WERI-Rb-1 (cell line): ENCODE measurements around the gene RERE.

Experiments
- DNase-seq: peaks from one replicate; pipeline ENCODE4 v3.0.0-alpha.2; 2020
- H3K27ac ChIP-seq: fragments of 250-450 bp; sonication (Bioruptor Pico); 2 replicates; pipeline ENCODE4 v1.5.1; 2020; ENCODE audit warnings: mild to moderate bottlenecking, moderate library complexity
- H3K27me3 ChIP-seq: fragments of 250-450 bp; sonication (Bioruptor Pico); 2 replicates; pipeline ENCODE4 v1.5.1; 2021; ENCODE audit warnings: mild to moderate bottlenecking, low read depth, moderate library complexity; ENCODE audit not compliant: insufficient read depth, severe bottlenecking
- H3K36me3 ChIP-seq: fragments of 250-450 bp; sonication (Bioruptor Pico); 2 replicates; pipeline ENCODE4 v1.5.1; 2020; ENCODE audit warnings: mild to moderate bottlenecking, moderate library complexity
- H3K4me3 ChIP-seq: 2 replicates; pipeline ENCODE4 v1.5.1; 2011; ENCODE audit warnings: low read depth, mild to moderate bottlenecking, control low read depth, low read length
- H3K9me3 ChIP-seq: fragments of 250-450 bp; sonication (Bioruptor Pico); 2 replicates; pipeline ENCODE4 v1.5.1; 2021; ENCODE audit warnings: mild to moderate bottlenecking, moderate library complexity; ENCODE audit not compliant: severe bottlenecking
- CTCF ChIP-seq: IDR thresholded peaks from 2 replicates; pipeline ENCODE4 v1.5.1; 2011; ENCODE audit warnings: low read depth, mild to moderate bottlenecking, control low read depth, inconsistent platforms, low read length

Gene RERE

GRCh38 chr1:8512504-8512903 is 304.9 kb downstream of the RERE start:
- Histone ChIP-seq H3K4me3 (no peak overlapping the region), H3K27ac (no peak overlapping the region), H3K9me3 (no peaks in the 10 kb centered on the region), H3K27me3 (no peaks in the 10 kb centered on the region), H3K36me3 (peaks cover 51% of the 10 kb centered on the region)
- DNase-seq, result no peak
- no peak for TF ChIP-seq CTCF

- TF ChIP-seq CTCF, result no peak
- no peak for DNase-seq
- H3K9me3 ChIP-seq, result no peaks in the 10 kb centered on the region
- H3K27ac ChIP-seq, result no peak overlapping the region
- peaks cover 72% of the 10 kb centered on the region for H3K36me3 ChIP-seq
- no peak overlapping the region for H3K4me3 ChIP-seq
- no peaks in the 10 kb centered on the region for H3K27me3 ChIP-seq
These were observed 307.2 kb downstream of the RERE start for GRCh38 chr1:8510041-8510823.

- Histone ChIP-seq H3K27ac (no peak overlapping the region), H3K27me3 (no peaks in the 10 kb centered on the region), H3K4me3 (no peak overlapping the region), H3K36me3 (peaks cover 78% of the 10 kb centered on the region), H3K9me3 (no peaks in the 10 kb centered on the region)
- no peak for TF ChIP-seq CTCF
- DNase-seq, result no peak
These were observed 307.9 kb downstream of the RERE start for GRCh38 chr1:8509579-8509978.

- DNase-seq, result no peak
- H3K27me3 ChIP-seq, result no peaks in the 10 kb centered on the region
- H3K36me3 ChIP-seq, result peaks cover 60% of the 10 kb centered on the region
These were observed 310.3 kb downstream of the RERE start for GRCh38 chr1:8506995-8507615.

GRCh38 chr1:8506456-8506855 is 311.0 kb downstream of the RERE start:
- no peaks in the 10 kb centered on the region for H3K27me3 ChIP-seq
- no peak for TF ChIP-seq CTCF
- H3K4me3 ChIP-seq, result no peak overlapping the region
- no peak overlapping the region for H3K27ac ChIP-seq
- DNase-seq, result no peak
- no peaks in the 10 kb centered on the region for H3K9me3 ChIP-seq
- peaks cover 59% of the 10 kb centered on the region for H3K36me3 ChIP-seq

More at GRCh38 chr1:8506995-8507615, 310.3 kb downstream of the RERE start:
- TF ChIP-seq CTCF, result no peak
- H3K27ac ChIP-seq, result no peak overlapping the region
- H3K9me3 ChIP-seq, result no peaks in the 10 kb centered on the region
- no peak overlapping the region for H3K4me3 ChIP-seq
